HT1080 (cell line): ENCODE measurements around the gene ZNF174. TPM values are rescaled to one million over a fixed set of nuclear protein-coding genes. Genes with fewer than 3 reads are reported as not detected.

ENCODE experiments used
- DNase-seq: peaks from one replicate; pipeline ENCODE4 v3.0.0-alpha.2; 2015; ENCODE audit warnings: low read depth
- total RNA-seq: library from RNA; depleted of rRNA; stranded (reverse); fragments of >200 nt; shearing (Covaris generic); gene quantifications from 2 replicates; pipeline ENCODE4 v1.2.3, GENCODE V29; 2014; rRNA removed

Gene ZNF174
- total RNA-seq, 1 experiment from 2014 or later = 15.1 TPM

GRCh38 chr16:3443108-3444031, 42.4 kb downstream of the ZNF174 start, which contains the start of the genes NAA60 and ZNF597:
NAA60 (plus strand) TSS chr16:3443680; CDS start chr16:3476228, 32,548 bp downstream.
ZNF597 (minus strand) TSS chr16:3443504; CDS start chr16:3443153, 351 bp downstream.
- peak; percentile 91 for DNase-seq

- DNase-seq = peak; percentile 75
Measured at GRCh38 chr16:3444032-3444388, 43.0 kb downstream of the ZNF174 start.

GRCh38 chr16:3454093-3454492, 53.1 kb downstream of the ZNF174 start:
- no peak for DNase-seq

GRCh38 chr16:3454631-3455147, 53.7 kb downstream of the ZNF174 start:
- no peak for DNase-seq

GRCh38 chr16:3457434-3458252, 56.6 kb downstream of the ZNF174 start:
- DNase-seq = peak; percentile 84

DNA sequence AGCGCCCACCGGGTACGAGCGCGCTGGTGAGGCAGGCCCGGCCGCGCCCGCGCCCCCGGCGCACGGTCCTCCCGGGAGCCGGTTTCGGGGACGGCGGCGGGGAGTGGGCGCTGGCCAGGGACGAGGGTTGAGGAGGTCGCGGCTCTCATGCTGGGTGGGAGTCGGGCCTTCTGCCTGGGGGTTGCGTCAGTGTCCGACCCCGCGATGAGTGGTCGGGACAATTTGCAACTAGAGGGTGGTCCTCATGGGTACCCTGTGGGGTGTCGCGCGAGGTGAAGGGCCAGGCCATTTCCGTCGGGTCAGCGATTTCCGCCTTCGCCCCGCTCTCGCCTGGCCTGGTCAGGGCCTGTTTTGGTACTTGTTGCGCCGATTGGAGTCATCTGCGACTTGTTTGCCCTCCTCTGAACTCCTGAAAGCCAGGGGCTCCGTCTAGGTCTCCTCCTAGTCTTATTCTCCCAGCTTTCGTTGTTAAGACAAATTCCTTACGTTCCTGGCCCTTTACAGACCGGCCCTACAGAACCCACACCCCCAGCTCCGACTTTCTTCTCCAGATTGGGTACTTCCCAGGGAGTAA, 57.4 kb downstream of the ZNF174 start:
- no peak for DNase-seq

DNA sequence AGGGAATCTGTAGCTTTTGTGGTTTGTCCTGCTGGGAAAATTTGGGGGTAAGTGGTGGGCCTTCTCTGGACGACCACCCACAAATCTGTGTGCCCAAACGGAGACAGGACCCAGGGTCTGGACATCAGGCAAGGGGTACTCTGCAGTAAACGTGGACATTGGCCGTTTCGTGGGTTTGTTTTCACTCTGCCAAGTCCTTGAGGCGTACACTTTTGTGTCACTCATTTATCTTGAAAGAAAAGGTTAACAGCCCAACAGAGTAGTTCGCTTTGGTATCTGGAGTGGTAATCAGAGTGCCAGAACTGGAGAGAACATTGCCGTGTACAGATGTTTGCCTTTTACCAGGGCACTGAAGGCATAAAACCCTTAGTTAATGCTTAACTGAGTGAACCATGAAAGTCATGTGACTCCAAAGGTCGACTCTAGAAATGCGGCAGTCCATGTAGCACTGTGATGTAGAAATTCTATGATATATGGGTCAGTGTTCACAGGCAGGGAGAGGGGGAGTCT, 57.9 kb downstream of the ZNF174 start:
- DNase-seq = no peak

Other genes starting within 250 kb of the ZNF174 start
- not detected in 2 replicates for gene OR1F1, start 213.0 kb upstream of the ZNF174 start, total RNA-seq
- gene ZNF200, start 166.1 kb upstream of the ZNF174 start, total RNA-seq = 12.5 and 13.2 TPM in 2 replicates
- gene MEFV, start 144.6 kb upstream of the ZNF174 start, total RNA-seq = 0.03 TPM in 1 of 2 replicates, not detected in the other
- 38.8 and 39.1 TPM in 2 replicates for gene ZNF263, start 117.7 kb upstream of the ZNF174 start, total RNA-seq
- gene TIGD7, start 95.8 kb upstream of the ZNF174 start, total RNA-seq = 2.8 and 3.1 TPM in 2 replicates
- gene ZNF75A, start 95.7 kb upstream of the ZNF174 start, total RNA-seq = 12.2 and 16.9 TPM in 2 replicates
- not detected in 2 replicates for gene OR2C1, start 45.3 kb upstream of the ZNF174 start, total RNA-seq
- gene ZSCAN32, start 211 bp upstream of the ZNF174 start, total RNA-seq = 13.5 and 15.3 TPM in 2 replicates
- 1.4 and 2.1 TPM in 2 replicates for gene ZNF597, start 42.3 kb downstream of the ZNF174 start, total RNA-seq
- 11.9 and 23.5 TPM in 2 replicates for gene NAA60, start 42.5 kb downstream of the ZNF174 start, total RNA-seq
- not detected in 2 replicates for gene C16orf90, start 94.3 kb downstream of the ZNF174 start, total RNA-seq
- 8.7 and 14.2 TPM in 2 replicates for gene CLUAP1, start 99.8 kb downstream of the ZNF174 start, total RNA-seq
- under 0.01 and 0.11 TPM in 2 replicates for gene NLRC3, start 176.2 kb downstream of the ZNF174 start, total RNA-seq
- gene SLX4, start 210.4 kb downstream of the ZNF174 start, total RNA-seq = 4.5 and 4.6 TPM in 2 replicates